T-cell (primary cell): Measurements from ENCODE around the gene NPR1. TPM values are rescaled to one million over a fixed set of nuclear protein-coding genes. Genes with fewer than 3 reads are reported as not detected.

Source experiments
- ATAC-seq, 4 experiments: fragments of 200-7000 bp in 3 of 4; fragments of 150-1000 bp in 1 of 4; cut with Tn5 transposase; replicated peaks in 1 of 4; 1 replicate in 3 of 4; 2 replicates in 1 of 4; pipeline ENCODE4 v1.10.0; 2021; ENCODE audit warnings: moderate library complexity in 3 of 4, mild to moderate bottlenecking in 2 of 4, moderate number of reproducible peaks in 1 of 4
- CTCF ChIA-PET, 2 donors: fragments of 300-600 bp; sonication (Branson Sonifier 250); formaldehyde crosslinking; loops; one replicate each; lab custom pipeline; 2022; ENCODE audit warnings: antibody characterized with exemption in 2 of 2; lab: Charles Lee
- POLR2A ChIA-PET, 2 donors: fragments of 300-600 bp; sonication (Branson Sonifier 250); formaldehyde crosslinking; loops; one replicate each; lab custom pipeline; 2022; ENCODE audit warnings: antibody characterized with exemption in 2 of 2; lab: Charles Lee
- DNase-seq, 35 experiments: peaks; one replicate each; pipeline versions ENCODE4 v3.0.0 to v3.0.0-alpha.2; 2013 to 2023
- H3K27ac ChIP-seq: one replicate; pipeline ENCODE4 v1.5.1; 2013; ENCODE audit warnings: low read length
- H3K27me3 ChIP-seq, 2 experiments: replicated peaks in 1 of 2; 1 replicate in 1 of 2; 2 replicates in 1 of 2; pipeline versions ENCODE4 v1.6.1 to v1.7.0; 2013; ENCODE audit warnings: low read length in 1 of 2, mixed read lengths in 1 of 2; ENCODE audit not compliant: control insufficient read depth in 2 of 2, insufficient read depth in 2 of 2; ENCODE audit errors: extremely low read depth in 1 of 2
- H3K36me3 ChIP-seq, 2 donors: 1 replicate in 1 of 2; 2 replicates in 1 of 2; pipeline versions ENCODE4 v1.6.1 to v1.7.0; 2013; ENCODE audit warnings: low read length in 1 of 2; ENCODE audit not compliant: control insufficient read depth in 2 of 2, insufficient read depth in 1 of 2; ENCODE audit errors: extremely low read depth in 1 of 2
- H3K4me1 ChIP-seq, 2 experiments: 1 replicate in 1 of 2; 2 replicates in 1 of 2; pipeline versions ENCODE4 v1.6.1 to v1.7.0; 2013; ENCODE audit warnings: low read length in 2 of 2, mixed read lengths in 1 of 2; ENCODE audit not compliant: insufficient read depth in 2 of 2, control insufficient read depth in 1 of 2; ENCODE audit errors: extremely low read depth in 1 of 2
- H3K4me3 ChIP-seq, 2 donors: 1 replicate in 1 of 2; 2 replicates in 1 of 2; pipeline versions ENCODE4 v1.5.1 to v1.7.0; 2013; ENCODE audit warnings: mild to moderate bottlenecking in 2 of 2, low read length in 1 of 2, moderate library complexity in 1 of 2; ENCODE audit not compliant: control insufficient read depth in 1 of 2; ENCODE audit errors: extremely low read depth in 1 of 2
- H3K9me3 ChIP-seq: 2 replicates; pipeline ENCODE4 v1.7.0; 2013
- H3K27ac Mint-ChIP-seq, 2 donors: one replicate each; pipeline ENCODE4 v1.8.0; 2020 to 2021; ENCODE audit warnings: mild to moderate bottlenecking in 2 of 2, mixed read lengths in 2 of 2
- H3K27me3 Mint-ChIP-seq, 2 donors: one replicate each; pipeline ENCODE4 v1.8.0; 2021 to 2022; ENCODE audit warnings: mixed read lengths in 2 of 2
- H3K36me3 Mint-ChIP-seq: one replicate; pipeline ENCODE4 v1.8.0; 2021; ENCODE audit warnings: mixed read lengths
- H3K4me1 Mint-ChIP-seq, 3 donors: one replicate each; pipeline ENCODE4 v1.8.0; 2020 to 2022; ENCODE audit warnings: mixed read lengths in 3 of 3, mild to moderate bottlenecking in 1 of 3
- H3K4me3 Mint-ChIP-seq, 3 donors: one replicate each; pipeline ENCODE4 v1.8.0; 2020 to 2022; ENCODE audit warnings: mild to moderate bottlenecking in 3 of 3, mixed read lengths in 3 of 3, moderate library complexity in 3 of 3
- H3K9me3 Mint-ChIP-seq, 3 donors: one replicate each; pipeline ENCODE4 v1.8.0; 2020 to 2022; ENCODE audit warnings: mixed read lengths in 3 of 3
- WGBS: methylation state at CpG from one replicate; pipeline ENCODE4 v1.1.5; 2013; ENCODE audit warnings: missing lambda C conversion rate; ENCODE audit not compliant: insufficient coverage; 5-methylcytosine and 5-hydroxymethylcytosine counted together
- total RNA-seq, 35 experiments: library from RNA in 6 of 35; stranded (reverse) in 6 of 35; fragments of 120-200 nt in 1 of 35; gene quantifications; one replicate each; pipeline versions ENCODE4 v1.2.1 to v1.2.4 and lab custom pipeline; 2013 to 2026

Gene NPR1
- total RNA-seq, 5 donors from 2014 or later (not counting 1 experiment from before 2014, with no cell fraction given): 0.23 to 0.44 (median 0.35) TPM; not detected in 2

DNA sequence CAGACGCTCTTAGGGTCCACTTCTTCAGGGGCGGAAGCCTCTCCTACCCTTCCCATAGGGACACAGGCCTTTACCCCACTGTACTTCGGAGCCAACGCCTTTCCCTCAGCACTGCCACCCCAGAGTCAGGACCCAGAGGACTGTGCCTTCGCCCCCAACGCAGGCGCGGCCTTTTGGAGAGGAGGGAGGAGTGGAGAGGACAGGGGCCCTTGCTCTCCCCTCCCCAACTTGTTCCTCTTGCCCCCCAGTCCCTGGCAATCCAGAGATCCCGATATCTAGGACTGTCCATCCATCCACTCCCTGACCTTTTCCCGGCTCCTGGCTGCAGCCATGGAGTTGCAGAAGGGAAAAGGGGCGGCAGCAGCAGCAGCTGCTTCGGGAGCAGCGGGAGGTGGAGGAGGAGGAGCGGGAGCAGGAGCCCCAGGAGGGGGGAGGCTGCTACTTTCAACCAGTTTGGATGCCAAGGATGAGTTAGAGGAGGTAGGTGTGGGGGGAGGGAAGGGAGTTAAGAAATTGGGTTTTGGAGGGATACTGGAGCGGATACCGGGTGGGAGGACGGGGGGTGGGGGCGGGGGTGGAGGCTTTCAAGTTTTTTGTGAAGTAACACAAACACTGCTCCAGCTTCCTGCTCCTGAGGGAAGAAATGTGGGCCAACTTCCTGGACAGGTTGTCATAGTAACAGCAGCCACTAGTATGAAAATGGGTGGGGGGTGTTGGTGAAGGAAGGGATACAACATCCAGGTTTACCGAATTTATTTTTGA lies 50.0 kb downstream of the NPR1 start:
- peak overlapping the region; percentile 98 to 99 for H3K27ac Mint-ChIP-seq
- H3K4me1 ChIP-seq: peaks cover 8 to 26% of the 10 kb centered on the region in 2 experiments
- H3K4me3 ChIP-seq: peak overlapping the region; percentile 82 to 92
- peak overlapping the region; percentile 95 for H3K27ac ChIP-seq
- H3K27me3 ChIP-seq: no peaks in the 10 kb centered on the region
- ChIA-PET POLR2A (interaction anchor here (0.7 to 1.4 kb wide), 4 partner anchors 95 to 493 kb away, joined by 3 to 10 read pairs (median 4); partner anchors contain the start of genes CHTOP (in 1 of the 2) and RPS27 (in 1 of the 2)), CTCF (interaction anchor here (0.9 to 1.0 kb wide), 2 partner anchors 39 to 95 kb away, joined by 3 to 6 read pairs; partner anchors contain the start of gene CHTOP (in 1 of the 2))
- H3K9me3 Mint-ChIP-seq: no peaks in the 10 kb centered on the region
- peak overlapping the region; percentile 91 to 95 (median 91) for H3K4me3 Mint-ChIP-seq
- H3K36me3 ChIP-seq: peaks cover 0 to 4% of the 10 kb centered on the region in 2 donors
- H3K27me3 Mint-ChIP-seq: no peaks in the 10 kb centered on the region
- peaks cover 24 to 32% (median 31%) of the 10 kb centered on the region in 3 donors for H3K4me1 Mint-ChIP-seq
- no peaks in the 10 kb centered on the region for H3K9me3 ChIP-seq
- peaks cover 6% of the 10 kb centered on the region for H3K36me3 Mint-ChIP-seq
- DNase-seq (peak in 29 of 35 experiments; percentile 3 to 42 (median 25)), ATAC-seq (peak in 1 of 4 experiments; percentile 13)
- WGBS: 0% methylated on average over 4 of the region's 19 CpGs

GRCh38 chr1:153730468-153730988 lies 52.0 kb downstream of the NPR1 start:
- Mint-ChIP-seq H3K4me3 (no peak overlapping the region), H3K27ac (peak overlapping the region; percentile 69 to 74), H3K27me3 (no peaks in the 10 kb centered on the region), H3K4me1 (peaks cover 24 to 45% (median 41%) of the 10 kb centered on the region in 3 donors), H3K36me3 (peaks cover 10% of the 10 kb centered on the region), H3K9me3 (no peaks in the 10 kb centered on the region)
- peaks cover 0 to 4% of the 10 kb centered on the region in 2 donors for H3K36me3 ChIP-seq
- H3K9me3 ChIP-seq: no peaks in the 10 kb centered on the region
- H3K27ac ChIP-seq: no peak overlapping the region
- POLR2A ChIA-PET: no interaction called here
- H3K4me1 ChIP-seq: peaks cover 8 to 26% of the 10 kb centered on the region in 2 experiments
- 70% methylated on average over 4 of the region's 5 CpGs for WGBS
- DNase-seq (no peak), ATAC-seq (no peak)
- H3K27me3 ChIP-seq: no peaks in the 10 kb centered on the region
- no peak overlapping the region for H3K4me3 ChIP-seq
- CTCF ChIA-PET: no interaction called here

DNA sequence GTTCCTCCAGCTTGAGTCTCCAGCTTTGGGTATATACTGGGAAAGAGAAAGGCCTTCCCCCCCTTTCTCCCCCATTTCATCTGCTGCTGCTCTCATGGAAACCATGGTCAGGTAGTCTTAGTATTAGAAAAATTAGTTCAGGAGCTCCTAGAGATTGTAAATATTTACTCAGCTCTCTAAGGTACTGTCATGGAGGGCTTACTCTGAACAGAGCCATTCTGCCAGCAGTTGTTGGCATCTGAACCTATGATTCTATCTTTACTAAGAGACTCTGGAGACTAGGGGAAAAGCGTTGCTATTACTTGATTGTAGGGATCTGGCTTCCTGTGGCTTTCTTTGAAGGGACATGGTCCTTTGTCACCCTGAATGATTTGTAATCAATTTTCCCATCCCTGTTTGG lies 55.5 kb downstream of the NPR1 start:
- DNase-seq (no peak), ATAC-seq (no peak)
- ChIA-PET POLR2A (interaction anchor here in 1 of 2 donors (0.6 kb wide), 1 partner anchor 159 kb away, joined by 14 read pairs; no protein-coding TSS in a partner anchor), CTCF (no interaction called here)
- Mint-ChIP-seq H3K4me1 (peaks cover 16 to 42% (median 35%) of the 10 kb centered on the region in 3 donors), H3K27ac (no peak overlapping the region), H3K36me3 (peaks cover 10% of the 10 kb centered on the region), H3K27me3 (no peaks in the 10 kb centered on the region), H3K9me3 (no peaks in the 10 kb centered on the region), H3K4me3 (no peak overlapping the region)
- Histone ChIP-seq H3K27ac (no peak overlapping the region), H3K4me3 (no peak overlapping the region), H3K9me3 (no peaks in the 10 kb centered on the region), H3K27me3 (no peaks in the 10 kb centered on the region), H3K36me3 (peaks cover 0 to 4% of the 10 kb centered on the region in 2 donors), H3K4me1 (peaks cover 6 to 12% of the 10 kb centered on the region in 2 experiments)
- WGBS: 80% methylated on average over 1 of the region's 1 CpG

GRCh38 chr1:153734396-153735089 lies 56.1 kb downstream of the NPR1 start:
- ATAC-seq (no peak), DNase-seq (no peak)
- ChIA-PET POLR2A (interaction anchor here (0.6 kb wide), 2 partner anchors 100 to 158 kb away, joined by 4 to 14 read pairs; no protein-coding TSS in a partner anchor), CTCF (no interaction called here)
- H3K27me3 ChIP-seq: no peaks in the 10 kb centered on the region
- Mint-ChIP-seq H3K27me3 (no peaks in the 10 kb centered on the region), H3K9me3 (no peaks in the 10 kb centered on the region), H3K4me1 (peaks cover 11 to 36% (median 30%) of the 10 kb centered on the region in 3 donors), H3K4me3 (no peak overlapping the region), H3K36me3 (peaks cover 10% of the 10 kb centered on the region), H3K27ac (no peak overlapping the region)
- no peaks in the 10 kb centered on the region for H3K9me3 ChIP-seq
- peaks cover 0 to 4% of the 10 kb centered on the region in 2 donors for H3K36me3 ChIP-seq
- H3K27ac ChIP-seq: no peak overlapping the region
- no peak overlapping the region for H3K4me3 ChIP-seq
- H3K4me1 ChIP-seq: peaks cover 4 to 6% of the 10 kb centered on the region in 2 experiments
- 100% methylated on average over 1 of the region's 3 CpGs for WGBS

DNA sequence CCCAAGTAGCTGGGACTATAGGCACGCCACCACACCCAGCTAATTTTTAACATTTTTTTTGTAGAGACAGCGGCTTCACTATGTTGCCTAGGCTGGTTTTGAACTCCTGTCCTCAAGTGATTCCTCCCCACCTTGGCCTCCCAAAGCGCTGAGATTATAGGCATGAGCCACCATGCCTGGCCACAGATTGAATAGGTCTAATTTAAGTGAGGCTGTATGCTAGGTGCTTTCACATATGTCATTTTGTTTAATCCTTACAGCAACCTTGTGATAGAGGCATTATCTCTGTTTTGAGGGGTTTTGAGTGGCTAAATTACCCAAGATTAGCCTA lies 56.6 kb downstream of the NPR1 start:
- POLR2A ChIA-PET: no interaction called here
- Histone ChIP-seq H3K36me3 (peaks cover 0 to 4% of the 10 kb centered on the region in 2 donors), H3K4me1 (peaks cover 2 to 6% of the 10 kb centered on the region in 2 experiments), H3K9me3 (no peaks in the 10 kb centered on the region), H3K27ac (no peak overlapping the region), H3K4me3 (no peak overlapping the region), H3K27me3 (no peaks in the 10 kb centered on the region)
- DNase-seq (no peak), ATAC-seq (no peak)
- no peaks in the 10 kb centered on the region for H3K9me3 Mint-ChIP-seq
- WGBS: 100% methylated on average over 2 of the region's 3 CpGs
- H3K27me3 Mint-ChIP-seq: no peaks in the 10 kb centered on the region
- no peak overlapping the region for H3K4me3 Mint-ChIP-seq
- CTCF ChIA-PET: no interaction called here
- H3K36me3 Mint-ChIP-seq: peaks cover 10% of the 10 kb centered on the region
- H3K27ac Mint-ChIP-seq: no peak overlapping the region
- H3K4me1 Mint-ChIP-seq: peaks cover 9 to 31% (median 24%) of the 10 kb centered on the region in 3 donors

GRCh38 chr1:153741986-153742385 lies 63.5 kb downstream of the NPR1 start:
- H3K27me3 ChIP-seq: no peaks in the 10 kb centered on the region
- peaks cover 9 to 24% (median 14%) of the 10 kb centered on the region in 3 donors for H3K4me1 Mint-ChIP-seq
- no peak overlapping the region for H3K27ac ChIP-seq
- 100% methylated on average over 1 of the region's 2 CpGs for WGBS
- H3K9me3 Mint-ChIP-seq: no peaks in the 10 kb centered on the region
- H3K27ac Mint-ChIP-seq: no peak overlapping the region
- H3K4me3 ChIP-seq: no peak overlapping the region
- H3K36me3 Mint-ChIP-seq: peaks cover 39% of the 10 kb centered on the region
- peaks cover 7 to 55% of the 10 kb centered on the region in 2 donors for H3K36me3 ChIP-seq
- H3K27me3 Mint-ChIP-seq: no peaks in the 10 kb centered on the region
- DNase-seq (no peak), ATAC-seq (no peak)
- no peak overlapping the region for H3K4me3 Mint-ChIP-seq
- no peaks in the 10 kb centered on the region for H3K4me1 ChIP-seq
- no peaks in the 10 kb centered on the region for H3K9me3 ChIP-seq
- POLR2A ChIA-PET: no interaction called here
- CTCF ChIA-PET: interaction anchor here in 1 of 2 donors (0.9 kb wide), 1 partner anchor 9 kb away, joined by 3 read pairs; no protein-coding TSS in a partner anchor
